Retina (tissue), 1 donor: Measurements from ENCODE around the gene DNAJC18.

Experiments used
- DNase-seq: peaks from one replicate; pipeline ENCODE4 v3.0.0-alpha.2; 2016

DNAJC18 gene

GRCh38 chr5:139386050-139386438, 53.3 kb downstream of the DNAJC18 start:
- DNase-seq = no peak

- no peak for DNase-seq
These were observed 54.0 kb downstream of the DNAJC18 start for GRCh38 chr5:139385061-139386049.

DNA sequence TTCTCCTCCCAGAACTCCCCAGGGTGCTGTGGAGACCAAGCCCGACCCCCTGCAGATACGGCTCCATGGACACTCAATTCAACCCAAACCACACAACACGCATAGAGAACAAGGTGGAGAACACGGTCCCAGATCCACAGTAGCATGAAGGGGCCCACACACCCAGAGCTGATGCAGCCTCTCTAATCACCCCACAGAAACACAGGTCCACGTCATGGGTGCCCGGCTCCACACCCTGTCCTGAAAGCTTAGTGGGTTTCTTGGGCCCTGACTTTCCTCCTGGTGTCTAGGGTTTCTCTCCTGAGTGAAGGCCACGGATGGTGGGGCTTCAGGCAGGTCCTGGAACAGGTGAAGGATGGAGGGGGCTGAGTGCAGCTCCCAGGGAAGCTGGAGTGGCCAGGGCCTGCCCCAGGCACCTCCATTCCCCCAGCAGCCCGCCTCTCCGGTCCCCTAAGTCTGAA, 54.7 kb downstream of the DNAJC18 start:
- DNase-seq = no peak

DNA sequence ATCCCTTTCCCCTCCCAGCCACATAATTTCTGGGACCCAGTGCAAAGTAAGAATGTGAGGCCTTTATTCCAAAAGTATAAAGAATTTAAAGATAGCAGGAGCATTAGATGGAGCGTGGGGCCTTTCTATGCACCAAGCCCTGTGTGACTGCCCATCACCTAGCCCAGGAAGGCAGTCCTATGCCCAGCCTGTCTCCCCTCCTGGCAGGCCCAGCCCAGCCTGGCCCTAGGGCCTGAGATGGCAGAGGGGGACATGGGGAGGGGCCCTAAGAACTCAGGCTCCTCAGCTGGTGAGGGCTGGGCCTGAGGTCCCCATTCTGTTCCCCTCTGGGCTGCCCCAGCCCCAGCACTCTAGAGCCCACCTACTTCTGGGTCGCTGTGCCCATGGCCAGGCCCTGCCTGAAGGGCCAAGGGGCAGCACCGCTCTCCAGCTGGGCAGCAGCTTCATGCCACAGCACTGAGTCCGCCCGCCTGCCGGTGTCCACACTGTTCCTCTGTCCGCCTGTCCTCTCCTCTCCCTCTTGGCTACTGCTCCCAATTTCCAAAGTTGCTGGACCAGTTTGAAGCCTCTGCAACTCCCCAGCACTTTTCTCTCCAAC, 55.2 kb downstream of the DNAJC18 start:
- no peak for DNase-seq

DNA sequence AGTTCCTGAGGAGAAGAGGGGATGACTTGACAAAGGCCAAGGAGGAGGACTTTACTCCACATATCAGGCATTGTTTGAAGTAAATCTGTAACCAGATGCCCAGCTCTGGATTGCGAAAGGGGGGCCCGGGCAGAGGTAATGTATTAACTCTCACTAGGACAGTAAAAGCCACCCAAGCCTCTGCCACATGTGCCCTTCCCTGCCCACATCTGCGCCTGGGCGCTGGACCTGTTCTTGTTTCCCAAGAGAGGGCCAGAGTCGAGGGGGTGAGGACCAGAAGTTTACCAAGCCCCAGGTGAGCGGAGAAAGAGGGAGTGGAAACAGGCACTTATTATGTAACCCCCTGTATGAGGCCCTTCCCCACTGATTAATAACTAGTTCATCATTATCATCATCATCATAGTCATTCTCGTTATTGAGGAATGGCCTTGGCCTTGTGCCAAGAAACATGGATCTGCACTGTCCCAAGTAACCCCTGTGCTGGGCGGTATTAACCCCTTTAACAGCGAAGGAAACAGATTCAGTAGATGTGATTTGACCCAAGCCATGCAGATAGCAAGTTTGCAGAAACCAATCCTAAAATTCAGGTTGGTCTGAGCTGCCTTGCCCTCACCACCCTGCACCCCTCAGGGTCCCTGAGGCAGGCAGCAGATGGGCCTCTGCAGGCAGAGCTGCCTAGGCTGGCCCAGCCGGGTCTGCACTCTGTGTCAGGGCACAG, 55.9 kb downstream of the DNAJC18 start, which contains the start of gene SLC23A1:
TSS of gene SLC23A1 (minus strand) at position 23 of the 718 bp plus-strand sequence. CDS start 44 bp downstream, outside the sequence.
- no peak for DNase-seq

DNA sequence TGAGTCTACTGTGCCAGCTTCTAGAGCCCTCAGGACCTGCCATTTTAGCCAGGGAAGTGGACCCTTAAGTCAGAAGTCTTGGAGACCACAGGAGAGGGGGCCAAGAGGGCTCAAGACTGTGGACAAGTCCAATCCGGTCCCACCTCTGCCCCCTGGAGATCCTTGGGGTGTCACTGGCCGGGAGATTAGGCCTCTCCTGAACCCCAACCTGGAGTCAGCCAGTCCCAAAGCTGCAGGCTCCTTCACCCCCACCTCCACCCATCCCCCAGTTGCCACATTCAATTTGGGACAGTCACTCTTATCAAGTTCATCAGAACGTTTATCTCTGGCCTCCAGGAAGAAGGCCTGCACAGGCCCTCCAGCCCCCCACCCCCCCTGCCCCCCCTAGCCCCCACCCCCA, 56.5 kb downstream of the DNAJC18 start:
- no peak for DNase-seq

DNA sequence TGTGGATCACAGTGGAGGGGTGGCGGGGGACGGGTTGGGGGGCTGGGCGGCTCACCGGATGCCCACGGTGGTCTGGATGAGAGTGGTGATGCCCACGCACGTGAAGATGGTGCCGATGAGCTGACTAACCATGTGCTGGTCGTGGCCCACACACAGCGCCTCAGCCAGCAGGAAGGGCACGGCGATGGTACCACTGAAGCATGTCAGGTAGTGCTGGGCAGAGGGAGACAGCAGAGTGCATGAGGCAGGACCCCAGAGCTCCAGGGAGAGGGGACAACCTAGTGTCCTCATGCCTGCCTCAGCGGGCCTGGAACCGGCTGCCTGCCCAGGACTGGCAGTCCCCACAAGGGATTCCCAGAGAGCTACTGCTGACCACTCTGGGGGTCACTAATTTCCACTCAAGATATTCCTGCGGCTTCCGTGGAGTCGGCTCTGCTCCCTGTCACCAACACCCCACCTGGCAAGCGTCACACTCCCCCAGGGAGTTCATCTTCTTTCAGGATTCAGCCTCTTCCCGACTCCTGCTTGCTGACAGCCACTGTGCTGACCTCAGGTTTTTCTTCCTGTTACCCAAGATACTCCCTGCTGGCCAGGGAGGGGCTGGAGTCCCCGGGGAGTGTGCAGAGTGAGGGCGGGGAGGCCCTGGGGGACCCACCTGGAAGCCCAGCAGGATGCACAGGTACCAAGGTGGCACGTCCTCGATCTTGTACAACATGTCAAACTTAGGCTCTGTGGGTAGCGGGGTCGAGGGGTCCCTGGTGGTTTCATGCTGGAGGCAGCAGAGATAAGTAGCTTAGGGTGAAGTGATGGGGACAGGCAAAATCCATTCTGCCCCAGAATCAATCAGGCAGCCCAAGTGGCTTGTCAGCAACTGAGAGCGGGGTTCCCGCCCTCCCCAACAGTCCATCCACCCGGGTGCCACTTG, 57.2 kb downstream of the DNAJC18 start:
- no peak for DNase-seq

DNA sequence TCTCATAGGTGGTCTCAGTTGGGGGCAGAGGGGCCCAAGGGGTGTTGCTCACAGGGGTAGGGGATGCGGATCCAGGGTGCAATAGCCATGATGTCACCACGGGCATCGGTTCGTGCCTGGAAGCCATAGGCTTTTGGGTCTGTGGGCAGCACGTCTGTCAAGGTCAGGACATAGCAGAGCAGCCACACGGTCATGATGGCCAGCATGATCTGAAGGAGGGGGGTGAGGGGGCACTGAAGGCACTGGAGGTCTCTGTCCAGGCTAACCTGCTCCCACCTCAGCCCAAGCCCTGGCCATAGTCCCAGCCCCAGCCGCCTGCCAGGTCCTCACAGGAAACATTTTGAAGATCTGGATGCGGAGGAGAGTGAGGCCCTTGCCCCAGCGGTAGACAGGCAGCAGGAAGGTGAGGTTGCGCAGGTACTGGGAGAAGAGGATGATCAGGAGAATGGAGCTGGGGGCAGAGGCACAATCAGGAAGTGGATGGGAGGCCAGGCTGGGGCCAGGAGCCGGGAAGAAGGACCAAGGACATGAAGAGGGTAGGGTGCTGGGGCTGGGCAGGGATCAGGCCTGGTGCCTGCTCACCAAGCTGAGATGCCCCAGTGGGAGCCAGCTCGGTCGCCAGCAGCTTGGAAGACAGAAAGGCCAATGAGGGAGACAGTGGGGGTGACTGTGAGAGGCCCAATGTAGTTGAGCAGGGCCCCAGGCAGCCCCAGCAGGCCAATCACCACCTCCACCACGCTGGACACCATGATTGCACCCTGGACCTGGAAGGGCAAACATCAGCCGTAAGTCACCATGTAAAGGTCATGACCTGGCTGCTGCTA, 59.5 kb downstream of the DNAJC18 start:
- DNase-seq = no peak

GRCh38 chr5:139378941-139379361, 60.4 kb downstream of the DNAJC18 start:
- no peak for DNase-seq

GRCh38 chr5:139378101-139378825, 61.1 kb downstream of the DNAJC18 start:
- DNase-seq = no peak

DNA sequence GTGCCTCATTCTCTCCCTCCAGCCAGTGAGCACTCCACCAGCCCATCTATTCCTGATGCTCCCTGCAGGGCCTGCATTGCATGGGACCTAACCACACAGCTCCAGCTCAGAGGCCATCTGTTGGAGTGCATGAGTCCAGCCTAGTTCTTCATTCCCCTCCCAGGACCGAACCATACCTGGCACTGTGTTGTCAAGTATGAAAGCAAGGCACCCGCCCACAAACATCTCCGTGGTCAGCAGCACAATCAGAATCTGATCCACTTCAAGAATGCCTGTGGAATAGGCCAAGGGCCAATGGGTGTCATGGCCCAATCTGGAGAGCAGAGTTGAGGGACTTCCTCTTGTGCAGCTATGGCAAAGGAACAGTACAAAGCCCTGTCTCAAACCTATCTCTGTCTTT, 62.1 kb downstream of the DNAJC18 start:
- no peak for DNase-seq

DNA sequence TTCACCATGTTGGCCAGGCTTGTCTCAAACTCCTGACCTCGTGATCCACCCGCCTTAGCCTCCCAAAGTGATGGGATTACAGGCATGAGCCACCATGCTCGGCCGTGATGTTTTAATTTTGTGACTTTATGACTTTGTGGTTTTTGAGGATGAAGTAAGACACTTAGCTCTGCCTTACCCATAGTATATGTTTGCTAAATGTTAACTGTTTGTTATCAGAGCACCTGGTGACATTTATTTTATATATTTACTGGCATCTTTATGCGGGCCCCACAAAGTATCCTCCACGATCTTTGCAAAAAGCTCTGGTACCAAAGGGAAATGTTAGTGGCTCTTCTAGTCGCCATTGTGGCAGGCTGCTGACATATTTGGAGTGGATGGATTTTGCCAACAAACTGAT, 63.0 kb downstream of the DNAJC18 start:
- DNase-seq = no peak

- DNase-seq = no peak
These were observed 64.4 kb downstream of the DNAJC18 start for GRCh38 chr5:139374909-139375308.

GRCh38 chr5:139371482-139372435, 67.6 kb downstream of the DNAJC18 start:
- no peak for DNase-seq

DNA sequence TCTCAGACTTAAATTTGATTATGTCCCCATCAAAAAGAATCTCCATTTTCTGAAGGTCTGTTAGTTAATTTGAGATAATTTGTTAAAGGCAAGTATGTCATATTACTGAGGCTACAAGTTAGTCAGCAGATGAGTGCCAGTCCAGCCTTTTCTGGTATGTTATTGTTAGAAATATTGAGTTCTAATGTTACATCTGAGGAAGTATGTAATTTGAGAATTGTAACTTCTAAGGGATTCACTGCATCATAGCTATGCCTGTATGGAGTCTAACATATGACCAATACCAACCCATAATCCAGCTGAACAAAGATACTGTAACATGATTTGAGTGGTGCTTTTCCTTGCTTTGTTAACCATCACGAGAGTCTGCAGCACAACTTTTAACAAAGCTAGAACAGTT, 70.1 kb downstream of the DNAJC18 start:
- DNase-seq = no peak

GRCh38 chr5:139368613-139369012, 70.7 kb downstream of the DNAJC18 start:
- DNase-seq = no peak

- no peak for DNase-seq
These were observed 74.9 kb downstream of the DNAJC18 start for GRCh38 chr5:139364466-139364865.

DNA sequence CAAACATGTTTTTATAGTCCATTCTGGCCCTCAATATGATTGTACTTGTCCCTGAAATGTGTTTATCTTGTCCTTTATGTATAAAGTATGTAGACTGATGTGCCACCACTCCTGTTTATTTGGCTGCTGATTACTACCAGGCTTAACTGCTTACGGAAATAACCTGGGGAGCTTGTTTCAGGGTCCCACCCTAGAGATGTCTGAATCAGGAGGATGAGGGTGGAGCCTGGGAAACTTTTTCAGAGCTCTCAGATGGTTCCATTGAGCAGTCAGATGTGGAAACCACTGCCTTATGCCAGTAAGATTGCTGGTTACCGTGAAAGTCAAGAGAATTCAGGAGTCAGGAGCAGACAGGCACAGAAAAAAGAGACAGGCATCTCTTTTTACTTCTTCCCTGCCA, 75.4 kb downstream of the DNAJC18 start:
- no peak for DNase-seq

GRCh38 chr5:139361835-139362429, 77.4 kb downstream of the DNAJC18 start:
- no peak for DNase-seq
